ENCODE data around the gene SMARCA2. TPM values are rescaled to one million over a fixed set of nuclear protein-coding genes. Genes with fewer than 3 reads are reported as not detected.

The SMARCA2 gene
- total and polyA plus RNA-seq, 8 donors = 20.5 to 242 (median 78.5) TPM

DNA sequence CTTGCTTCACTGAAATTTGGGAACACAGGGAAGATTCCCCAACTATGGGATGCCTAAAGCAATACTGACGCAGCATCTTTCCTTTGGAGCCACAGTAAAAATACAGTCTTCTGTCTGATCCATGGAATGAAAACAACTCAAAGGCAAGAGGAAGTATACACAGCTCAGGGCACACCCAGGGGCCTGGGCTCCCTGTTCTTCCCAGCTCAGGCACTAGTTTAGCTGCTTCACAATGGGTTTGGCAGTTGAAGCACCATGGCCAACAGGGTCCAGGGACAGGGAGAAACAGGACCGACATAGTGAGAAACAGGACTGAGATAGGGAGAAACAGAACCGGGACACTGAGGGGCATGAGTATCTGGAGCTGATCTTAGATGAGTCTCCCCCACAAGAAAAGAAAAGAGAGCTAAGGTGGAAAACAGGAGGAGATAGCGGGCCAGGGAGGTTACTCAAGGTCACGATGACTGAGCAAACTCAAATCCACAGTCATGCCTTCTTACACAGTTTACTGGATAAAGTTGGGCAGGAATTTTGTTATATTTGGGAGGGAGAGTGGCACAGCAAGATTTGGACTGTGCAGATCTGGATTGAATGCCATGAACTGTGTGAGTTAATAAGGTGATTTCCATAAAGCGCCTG is 198.8 kb downstream of the SMARCA2 start:
- Histone ChIP-seq H3K4me3 (no peak overlapping the region), H3K4me1 (peaks cover 0 to 6% (median 0%) of the 10 kb centered on the region in 4 donors), H3K27ac (no peak overlapping the region), H3K27me3 (no peaks in the 10 kb centered on the region), H3K9me3 (no peaks in the 10 kb centered on the region), H3K36me3 (no peaks in the 10 kb centered on the region)
- DNase-seq = no peak
- intact Hi-C loops (cut with DNase I; ENCODE audit: low total_unique reads) = no loop called here
- 67 to 87% (median 78%) methylated on average over 6 of the region's 6 CpGs for WGBS, 5 donors
- TF ChIP-seq POLR2AphosphoS5 (IDR thresholded peaks at IDR 0.05) = no peak
- TF ChIP-seq, protein P1, sequence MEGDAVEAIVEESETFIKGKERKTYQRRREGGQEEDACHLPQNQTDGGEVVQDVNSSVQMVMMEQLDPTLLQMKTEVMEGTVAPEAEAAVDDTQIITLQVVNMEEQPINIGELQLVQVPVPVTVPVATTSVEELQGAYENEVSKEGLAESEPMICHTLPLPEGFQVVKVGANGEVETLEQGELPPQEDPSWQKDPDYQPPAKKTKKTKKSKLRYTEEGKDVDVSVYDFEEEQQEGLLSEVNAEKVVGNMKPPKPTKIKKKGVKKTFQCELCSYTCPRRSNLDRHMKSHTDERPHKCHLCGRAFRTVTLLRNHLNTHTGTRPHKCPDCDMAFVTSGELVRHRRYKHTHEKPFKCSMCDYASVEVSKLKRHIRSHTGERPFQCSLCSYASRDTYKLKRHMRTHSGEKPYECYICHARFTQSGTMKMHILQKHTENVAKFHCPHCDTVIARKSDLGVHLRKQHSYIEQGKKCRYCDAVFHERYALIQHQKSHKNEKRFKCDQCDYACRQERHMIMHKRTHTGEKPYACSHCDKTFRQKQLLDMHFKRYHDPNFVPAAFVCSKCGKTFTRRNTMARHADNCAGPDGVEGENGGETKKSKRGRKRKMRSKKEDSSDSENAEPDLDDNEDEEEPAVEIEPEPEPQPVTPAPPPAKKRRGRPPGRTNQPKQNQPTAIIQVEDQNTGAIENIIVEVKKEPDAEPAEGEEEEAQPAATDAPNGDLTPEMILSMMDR (IDR thresholded peaks at IDR 0.05) = no peak
- TF ChIP-seq EP300 (IDR thresholded peaks at IDR 0.05) = no peak
- no peak for TF ChIP-seq POLR2A (IDR thresholded peaks at IDR 0.05)

DNA sequence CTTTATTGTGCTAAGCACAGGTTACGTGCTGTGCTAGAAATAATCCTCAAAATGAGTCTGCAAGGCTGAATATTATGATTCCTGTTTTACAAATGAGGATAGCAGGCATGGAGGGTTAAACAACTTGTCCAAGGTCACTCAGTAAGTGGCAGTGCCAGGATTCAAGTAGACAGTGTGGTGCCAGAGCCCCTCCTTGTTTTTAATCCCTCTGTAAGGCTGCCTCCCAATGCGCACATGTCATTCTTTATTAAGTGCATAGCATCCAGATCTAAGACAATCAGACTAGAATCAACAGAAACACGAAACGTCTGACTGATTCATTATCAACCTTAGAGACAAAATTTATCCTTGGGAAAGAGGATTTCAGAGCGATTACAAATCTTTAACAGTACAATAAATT is 199.6 kb downstream of the SMARCA2 start:
- Histone ChIP-seq H3K36me3 (no peaks in the 10 kb centered on the region), H3K27ac (no peak overlapping the region), H3K4me1 (peaks cover 0 to 6% (median 0%) of the 10 kb centered on the region in 4 donors), H3K9me3 (no peaks in the 10 kb centered on the region), H3K27me3 (no peaks in the 10 kb centered on the region), H3K4me3 (no peak overlapping the region)
- intact Hi-C loops (cut with DNase I; ENCODE audit: low total_unique reads) = no loop called here
- no peak for DNase-seq
- TF ChIP-seq POLR2A (IDR thresholded peaks at IDR 0.05) = no peak
- TF ChIP-seq, protein P1 (IDR thresholded peaks at IDR 0.05) = no peak
- no peak for TF ChIP-seq EP300 (IDR thresholded peaks at IDR 0.05)
- TF ChIP-seq POLR2AphosphoS5 (IDR thresholded peaks at IDR 0.05) = no peak
- 76 to 83% (median 80%) methylated on average over 5 of the region's 5 CpGs for whole genome bisulfite sequencing, 5 donors

DNA sequence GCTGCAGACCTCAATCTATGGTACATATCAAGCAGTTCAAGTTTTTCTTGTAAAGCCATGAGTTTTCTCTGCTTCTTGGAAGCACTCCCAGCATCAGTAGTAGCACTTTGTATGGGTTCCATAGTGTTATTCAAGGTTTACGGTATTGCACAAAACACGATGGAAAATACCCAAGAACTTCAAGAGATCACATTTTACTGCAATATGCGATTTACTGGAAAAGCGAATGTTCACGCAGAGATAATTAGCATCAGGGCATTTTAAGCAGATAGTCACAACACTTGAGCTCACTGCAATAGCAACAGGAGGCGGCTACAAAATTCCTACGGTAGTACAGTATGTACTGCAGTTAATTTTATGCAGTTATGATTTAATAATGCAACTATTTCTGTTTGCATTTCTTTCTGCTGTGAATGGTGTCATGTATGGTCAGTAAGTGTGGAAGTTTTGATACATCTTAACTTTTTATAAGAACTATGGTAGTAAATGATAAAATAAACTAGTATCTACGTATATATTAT is 200.8 kb downstream of the SMARCA2 start:
- intact Hi-C loops (cut with DNase I; ENCODE audit: low total_unique reads) = no loop called here
- Histone ChIP-seq H3K27ac (no peak overlapping the region), H3K36me3 (no peaks in the 10 kb centered on the region), H3K4me1 (peaks cover 0 to 6% (median 0%) of the 10 kb centered on the region in 4 donors), H3K9me3 (no peaks in the 10 kb centered on the region), H3K4me3 (no peak overlapping the region), H3K27me3 (no peaks in the 10 kb centered on the region)
- DNase-seq = no peak
- TF ChIP-seq POLR2AphosphoS5 (IDR thresholded peaks at IDR 0.05) = no peak
- no peak for TF ChIP-seq POLR2A (IDR thresholded peaks at IDR 0.05)
- TF ChIP-seq, protein P1 (IDR thresholded peaks at IDR 0.05) = no peak
- TF ChIP-seq EP300 (IDR thresholded peaks at IDR 0.05) = no peak
- WGBS, 5 donors = 94 to 96% (median 96%) methylated on average over 8 of the region's 8 CpGs

DNA sequence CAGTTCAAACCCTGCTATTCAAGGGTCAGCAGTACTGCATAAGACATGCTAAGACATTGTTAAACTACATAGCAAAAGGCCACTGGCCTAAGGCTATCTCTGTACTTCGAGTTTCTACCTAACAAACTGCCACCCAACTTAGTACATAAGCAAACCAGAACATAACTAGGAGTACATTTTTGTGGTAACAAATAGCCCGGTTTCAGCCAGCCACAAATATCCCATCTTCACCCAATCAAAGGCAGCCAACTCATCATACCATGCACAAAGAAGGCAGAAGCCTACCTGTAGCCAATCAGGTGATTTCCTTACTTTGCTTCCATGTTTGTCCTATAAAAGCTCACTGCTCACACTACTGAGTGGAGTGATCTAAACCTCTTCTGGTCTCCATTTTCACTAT is 201.4 kb downstream of the SMARCA2 start:
- WGBS, 5 donors = 75 to 89% (median 82%) methylated on average over 2 of the region's 2 CpGs
- intact Hi-C loops (cut with DNase I; ENCODE audit: low total_unique reads) = no loop called here
- H3K27me3 ChIP-seq = no peaks in the 10 kb centered on the region
- H3K4me1 ChIP-seq = peaks cover 0 to 6% (median 0%) of the 10 kb centered on the region in 4 donors
- H3K27ac ChIP-seq = no peak overlapping the region
- no peak for DNase-seq
- no peaks in the 10 kb centered on the region for H3K36me3 ChIP-seq
- TF ChIP-seq EP300 (IDR thresholded peaks at IDR 0.05) (no peak), POLR2AphosphoS5 (IDR thresholded peaks at IDR 0.05) (no peak), POLR2A (IDR thresholded peaks at IDR 0.05) (no peak)
- TF ChIP-seq, protein P1 (IDR thresholded peaks at IDR 0.05) = no peak
- H3K9me3 ChIP-seq = no peaks in the 10 kb centered on the region
- no peak overlapping the region for H3K4me3 ChIP-seq
